SK-N-SH treated with all-trans-retinoic acid at 6 μM for 48 hours (cell line): ENCODE measurements around the gene ACP4.

Experiments used
- GLIS3 ChIP-seq: fragments of 250-450 bp; sonication (Bioruptor Pico); IDR thresholded peaks from 2 replicates; pipeline ENCODE4 v1.5.0; 2020; ENCODE audit warnings: mild to moderate bottlenecking, moderate library complexity
- ISL1 ChIP-seq: fragments of 250-450 bp; sonication (Bioruptor Pico); IDR thresholded peaks from 2 replicates; pipeline ENCODE4 v2.1.2; 2022; ENCODE audit warnings: mild to moderate bottlenecking, moderate library complexity
- OSR1 ChIP-seq: fragments of 250-450 bp; sonication (Bioruptor Pico); IDR thresholded peaks from 2 replicates; pipeline ENCODE4 v1.8.0; 2022; ENCODE audit warnings: moderate library complexity, mild to moderate bottlenecking, inconsistent platforms
- PATZ1 ChIP-seq: fragments of 250-450 bp; sonication (Bioruptor Pico); IDR thresholded peaks from 2 replicates; pipeline ENCODE4 v1.8.0; 2020; ENCODE audit warnings: mild to moderate bottlenecking, moderate library complexity, borderline replicate concordance
- RARB ChIP-seq: fragments of 250-450 bp; sonication (Bioruptor Pico); IDR thresholded peaks from 2 replicates; pipeline ENCODE4 v1.8.0; 2021; ENCODE audit warnings: mild to moderate bottlenecking, moderate library complexity
- ZFP3 ChIP-seq: fragments of 250-450 bp; sonication (Bioruptor Pico); IDR thresholded peaks from 2 replicates; pipeline ENCODE4 v1.5.0; 2020; ENCODE audit warnings: mild to moderate bottlenecking, moderate library complexity
- ZFP30 ChIP-seq: fragments of 450-650 bp; formaldehyde crosslinking; IDR thresholded peaks from 2 replicates; pipeline ENCODE4 v1.5.0; 2022; ENCODE audit warnings: mild to moderate bottlenecking, moderate library complexity
- ZNF70 ChIP-seq: fragments of 450-650 bp; formaldehyde crosslinking; IDR thresholded peaks from 2 replicates; pipeline ENCODE4 v1.5.0; 2020; ENCODE audit warnings: mild to moderate bottlenecking, moderate library complexity
- TF ChIP-seq, protein P1 (sequence below): fragments of 250-450 bp; sonication (Bioruptor Pico); IDR thresholded peaks from 2 replicates; pipeline ENCODE4 v1.5.1; 2020; ENCODE audit warnings: low read depth, mild to moderate bottlenecking, moderate library complexity

DNA sequence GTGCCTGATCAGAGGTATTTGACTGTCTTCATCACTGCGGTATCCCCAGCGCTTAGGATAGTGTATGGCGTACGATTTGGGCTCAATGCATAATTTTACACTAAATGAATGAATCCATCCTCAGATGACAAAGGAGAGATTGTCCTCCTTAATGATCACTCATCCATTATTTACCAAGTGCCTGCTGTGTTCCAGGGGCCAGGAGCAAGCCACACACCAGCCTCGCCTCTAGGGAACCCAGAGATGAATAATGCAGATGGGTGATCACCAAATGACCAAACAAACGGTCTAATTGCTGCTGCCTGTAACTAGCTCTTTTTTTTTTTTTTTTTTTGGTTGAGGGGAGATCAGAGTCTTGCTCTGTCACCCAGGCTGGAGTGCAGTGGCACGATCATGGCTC is 25.8 kb upstream of the ACP4 start:
- TF ChIP-seq ZFP3 (CRISPR knock-in tag) = no peak
- TF ChIP-seq RARB (CRISPR knock-in tag) = no peak
- no peak for TF ChIP-seq GLIS3
- no peak for TF ChIP-seq OSR1 (CRISPR knock-in tag)
- TF ChIP-seq ISL1 (CRISPR knock-in tag) = no peak
- TF ChIP-seq ZNF70 (CRISPR knock-in tag) = no peak
- no peak for TF ChIP-seq ZFP30
- TF ChIP-seq, protein P1, sequence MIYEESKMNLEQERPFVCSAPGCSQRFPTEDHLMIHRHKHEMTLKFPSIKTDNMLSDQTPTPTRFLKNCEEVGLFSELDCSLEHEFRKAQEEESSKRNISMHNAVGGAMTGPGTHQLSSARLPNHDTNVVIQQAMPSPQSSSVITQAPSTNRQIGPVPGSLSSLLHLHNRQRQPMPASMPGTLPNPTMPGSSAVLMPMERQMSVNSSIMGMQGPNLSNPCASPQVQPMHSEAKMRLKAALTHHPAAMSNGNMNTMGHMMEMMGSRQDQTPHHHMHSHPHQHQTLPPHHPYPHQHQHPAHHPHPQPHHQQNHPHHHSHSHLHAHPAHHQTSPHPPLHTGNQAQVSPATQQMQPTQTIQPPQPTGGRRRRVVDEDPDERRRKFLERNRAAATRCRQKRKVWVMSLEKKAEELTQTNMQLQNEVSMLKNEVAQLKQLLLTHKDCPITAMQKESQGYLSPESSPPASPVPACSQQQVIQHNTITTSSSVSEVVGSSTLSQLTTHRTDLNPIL (CRISPR knock-in tag) = no peak
- no peak for TF ChIP-seq PATZ1 (CRISPR knock-in tag)
